ENCODE measurements around the gene DTYMK. TPM values are rescaled to one million over a fixed set of nuclear protein-coding genes. Genes with fewer than 3 reads are reported as not detected.
"Not testable (repeated sequence)": the region's sequence is repeated elsewhere in the genome, so short reads cannot be mapped to it uniquely, and the experiment has no call there.

The DTYMK gene, protein sequence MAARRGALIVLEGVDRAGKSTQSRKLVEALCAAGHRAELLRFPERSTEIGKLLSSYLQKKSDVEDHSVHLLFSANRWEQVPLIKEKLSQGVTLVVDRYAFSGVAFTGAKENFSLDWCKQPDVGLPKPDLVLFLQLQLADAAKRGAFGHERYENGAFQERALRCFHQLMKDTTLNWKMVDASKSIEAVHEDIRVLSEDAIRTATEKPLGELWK
- total RNA-seq, result 9.4 TPM
- long read RNA-seq, transcript DTYMK-201 (5 exons, 1,232 nt), result major isoform, 14 of 22 reads
- long read RNA-seq, partial matches to known transcripts, result 3 of 22 reads
- long read RNA-seq, other reads (novel, unspliced or antisense), result 2 of 22 reads

DNA sequence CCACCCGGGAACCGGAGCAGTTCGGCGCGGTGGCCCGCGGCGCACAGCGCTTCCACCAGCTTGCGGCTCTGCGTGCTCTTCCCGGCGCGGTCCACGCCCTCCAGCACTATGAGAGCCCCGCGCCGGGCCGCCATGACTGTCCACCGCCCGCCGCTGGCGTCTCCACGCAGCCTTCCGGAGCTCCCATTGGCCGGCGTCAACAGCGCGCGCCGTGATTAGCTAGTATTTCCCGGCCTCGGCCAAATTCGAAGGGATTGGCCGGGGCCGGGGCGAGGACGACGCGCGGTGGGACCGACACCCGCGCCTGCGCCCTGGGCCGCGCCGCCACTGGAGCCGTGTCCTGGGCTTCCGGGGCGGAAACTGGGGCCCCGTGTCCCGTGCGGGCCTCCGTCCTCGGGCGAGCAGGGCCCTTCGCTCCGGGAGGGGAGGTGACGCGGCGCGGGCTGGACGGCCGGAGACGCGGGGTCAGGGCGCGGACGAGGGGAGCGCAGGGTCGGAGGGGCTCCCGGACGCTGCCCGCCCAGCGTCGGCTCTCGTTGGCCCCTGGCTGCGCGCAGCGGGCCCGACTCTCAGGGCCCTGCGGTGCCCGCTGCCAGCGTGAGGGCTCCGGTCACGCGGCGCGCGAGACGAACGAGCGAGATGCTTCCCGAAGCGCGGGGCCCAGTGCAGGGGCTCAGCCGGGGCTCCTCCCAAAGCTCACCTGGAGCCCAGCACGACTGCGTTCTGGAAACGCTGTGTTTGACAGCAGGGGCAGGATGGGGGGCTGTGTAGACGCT lies at the start of gene DTYMK:
DTYMK (minus strand) TSS at position 166 of the 776 bp plus-strand sequence; CDS start at position 134, 32 bp downstream.
- ATAC-seq (ENCODE audit: poor library complexity), result peak; percentile 99
- intact Hi-C loops (cut with DNase I), result no loop called here
- DNase-seq, result peak; percentile 98

- no peak for ATAC-seq (ENCODE audit: poor library complexity)
- intact Hi-C loops (cut with DNase I), result loop anchor here (5.0 kb wide), 1 partner anchor 141 kb away; no protein-coding TSS in a partner anchor
- no peak for DNase-seq
Measured at GRCh38 chr2:241736111-241736510, 49.5 kb upstream of the DTYMK start.

DNA sequence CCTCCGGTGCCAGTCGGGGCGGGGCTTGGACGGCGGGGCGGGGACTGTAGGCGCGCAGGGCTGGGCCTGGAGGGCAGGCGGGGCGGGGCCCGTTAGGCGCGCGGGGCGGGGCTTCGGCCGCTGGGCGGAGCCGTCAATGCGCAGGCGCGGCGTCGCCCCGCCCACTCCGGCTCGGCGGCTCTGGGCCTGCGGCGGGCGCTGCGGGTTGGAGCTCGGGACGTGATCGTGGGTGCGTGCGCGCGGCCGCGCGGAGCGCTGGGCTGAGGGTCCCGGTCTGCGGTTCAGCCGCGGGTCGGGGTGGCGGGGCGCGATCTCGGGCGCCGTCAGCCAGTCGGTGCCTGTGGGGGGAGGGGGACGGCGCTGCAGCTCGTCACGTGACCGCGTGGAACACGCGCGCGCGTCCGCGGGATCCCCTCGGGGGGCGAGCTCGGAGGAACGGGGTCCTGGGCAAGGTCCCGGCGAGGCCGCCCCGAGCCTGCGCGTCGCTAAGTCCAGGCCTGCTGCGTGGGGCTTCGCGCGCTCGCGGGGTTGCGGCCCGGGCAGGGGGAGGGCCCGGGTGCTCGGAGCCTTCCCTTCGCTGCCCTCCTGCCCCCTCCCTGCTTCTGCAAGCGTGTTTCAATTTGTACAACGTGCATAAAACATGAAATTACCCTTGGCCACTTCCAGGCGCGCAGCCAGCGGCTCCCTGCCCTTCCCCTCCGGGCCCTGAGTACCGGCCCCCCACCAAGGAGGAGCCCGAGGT lies 48.0 kb upstream of the DTYMK start, which contains the start of gene D2HGDH:
D2HGDH (plus strand) TSS at position 164 of the 742 bp plus-strand sequence. CDS start 595 bp downstream, outside the sequence.
- intact Hi-C loops (cut with DNase I), result loop anchor here (5.0 kb wide), 1 partner anchor 143 kb away; no protein-coding TSS in a partner anchor
- peak; percentile 95 for ATAC-seq (ENCODE audit: poor library complexity)

GRCh38 chr2:241734208-241734466 lies 47.5 kb upstream of the DTYMK start:
- no peak for DNase-seq
- intact Hi-C loops (cut with DNase I), result no loop called here
- no peak for ATAC-seq (ENCODE audit: poor library complexity)

More for the DNA sequence above, 48.0 kb upstream of the DTYMK start, which contains the start of gene D2HGDH:
- DNase-seq, result peak; percentile 98

DNA sequence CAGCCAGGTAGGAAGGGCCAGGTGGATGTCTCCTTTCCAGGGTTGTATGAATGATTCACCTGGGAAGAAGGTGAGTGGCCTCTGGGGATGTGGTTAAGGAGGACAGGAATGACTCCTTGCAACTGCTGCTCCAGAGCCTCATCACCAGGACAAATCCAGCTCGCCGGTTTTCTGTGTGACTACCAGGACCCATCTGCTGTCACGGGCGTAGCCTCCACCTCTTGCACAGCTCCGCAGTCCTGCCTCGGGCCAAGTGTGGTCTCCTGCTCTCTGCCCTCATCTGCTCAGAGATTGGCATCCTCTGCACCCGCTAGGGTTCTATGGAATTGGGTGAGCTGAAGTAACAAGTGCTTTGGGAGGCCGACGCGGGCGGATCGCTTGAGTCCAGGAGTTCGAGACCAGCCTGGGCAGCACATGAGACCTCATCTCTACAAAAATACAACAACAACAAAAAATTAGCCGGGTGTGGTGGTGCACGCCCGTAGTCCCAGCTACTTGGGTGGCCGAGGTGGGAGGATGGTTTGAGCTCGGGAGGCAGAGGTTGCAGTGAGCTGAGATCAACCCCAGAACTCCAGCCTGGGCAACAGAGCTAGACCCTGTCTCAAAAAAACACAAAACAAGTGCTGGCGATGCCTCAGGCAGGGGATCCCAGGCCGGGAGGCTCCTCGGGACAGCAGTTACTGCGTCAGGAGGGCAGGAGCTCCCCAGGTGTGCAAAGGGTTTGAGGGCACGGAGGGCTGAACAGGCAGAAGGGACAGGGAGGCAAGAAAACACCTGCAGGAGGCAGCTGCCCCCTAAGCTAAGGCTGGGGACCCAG lies 47.0 kb upstream of the DTYMK start:
- DNase-seq, result peak; percentile 40
- no peak for ATAC-seq (ENCODE audit: poor library complexity)
- intact Hi-C loops (cut with DNase I), result no loop called here

DNA sequence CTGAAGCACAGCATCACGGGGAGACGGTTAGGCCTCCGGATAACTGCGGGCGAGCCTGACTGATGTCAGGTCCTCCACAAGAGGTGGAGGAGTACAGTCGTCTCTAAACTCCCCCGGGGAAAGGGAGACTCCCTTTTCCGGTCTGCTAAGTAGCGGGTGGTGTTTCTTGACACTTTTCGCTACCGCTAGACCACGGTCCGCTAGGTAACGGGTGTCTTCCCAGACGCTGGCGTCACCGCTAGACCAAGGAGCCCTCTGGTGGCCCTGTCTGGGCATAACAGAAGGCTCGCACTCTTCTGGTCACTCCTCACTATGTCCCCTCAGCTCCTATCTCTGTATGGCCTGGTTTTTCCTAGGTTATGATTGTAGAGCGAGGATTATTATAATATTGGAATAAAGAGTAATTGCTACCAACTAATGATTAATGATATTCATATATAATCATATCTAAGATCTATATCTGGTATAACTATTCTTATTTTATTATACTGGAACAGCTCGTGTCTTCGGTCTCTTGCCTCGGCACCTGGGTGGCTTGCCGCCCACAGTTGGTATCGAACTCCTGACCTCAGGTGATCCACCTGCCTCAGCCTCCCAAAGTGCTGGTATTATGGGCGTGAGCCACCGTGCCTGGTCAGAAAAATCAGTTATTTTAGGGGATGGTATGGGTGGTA lies 46.0 kb upstream of the DTYMK start:
- DNase-seq, result peak; percentile 86
- intact Hi-C loops (cut with DNase I); ATAC-seq (ENCODE audit: poor library complexity): not testable (repeated sequence)

DNA sequence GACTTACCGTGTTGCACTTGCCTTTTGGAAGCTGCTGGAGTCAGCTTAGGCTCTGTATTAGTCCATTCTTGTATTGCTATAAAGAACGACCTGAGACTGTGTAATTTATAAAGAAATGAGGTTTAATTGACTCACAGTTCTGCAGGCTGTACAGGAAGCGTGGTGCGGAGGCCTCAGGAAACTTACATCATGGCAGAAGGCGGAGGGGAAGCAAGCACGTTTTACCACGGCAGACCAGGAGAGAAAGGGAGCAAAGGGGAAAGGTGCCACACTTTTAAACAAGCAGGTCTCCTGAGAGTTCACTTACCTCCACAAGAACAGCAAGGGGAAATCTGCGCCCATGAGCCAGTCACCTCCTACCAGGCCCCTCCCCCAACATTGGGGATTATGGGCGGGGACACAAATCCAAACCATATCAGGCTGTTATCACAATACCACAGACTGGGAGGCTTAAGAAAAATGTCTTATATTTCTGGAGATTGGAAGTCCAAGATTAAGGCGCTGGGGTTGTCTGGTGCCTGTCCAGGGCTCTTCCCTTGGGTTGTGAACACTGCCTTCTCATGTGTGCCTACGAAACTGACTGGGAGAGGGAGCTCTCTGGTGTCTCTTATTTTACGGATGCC lies 44.2 kb upstream of the DTYMK start:
- DNase-seq (peak; percentile 23), ATAC-seq (ENCODE audit: poor library complexity) (no peak)
- intact Hi-C loops (cut with DNase I), result no loop called here

- ATAC-seq (ENCODE audit: poor library complexity), result no peak
- intact Hi-C loops (cut with DNase I), result no loop called here
- no peak for DNase-seq
Measured at GRCh38 chr2:241729868-241730267, 43.3 kb upstream of the DTYMK start.

DNA sequence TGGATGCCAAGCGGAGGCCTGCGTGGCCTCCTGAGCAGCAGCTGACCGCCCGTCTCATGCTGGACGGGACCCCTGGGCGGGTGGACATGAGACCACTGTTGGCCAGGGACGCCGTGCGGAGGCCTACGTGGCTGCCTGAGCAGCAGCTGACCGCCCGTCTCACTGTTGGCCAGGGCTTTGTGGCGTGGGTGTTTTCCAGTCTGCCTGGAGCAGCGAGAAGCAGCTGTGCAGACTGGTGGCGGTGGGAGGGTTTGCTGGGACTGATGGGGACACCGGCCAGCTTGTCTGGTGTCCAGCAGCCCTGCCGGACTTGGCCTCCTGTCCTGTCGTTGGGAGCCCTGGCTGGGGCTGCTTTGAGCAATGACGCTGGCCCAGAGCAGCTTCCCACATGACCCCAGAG lies 42.0 kb upstream of the DTYMK start:
- intact Hi-C loops (cut with DNase I), result no loop called here
- DNase-seq (peak; percentile 86), ATAC-seq (ENCODE audit: poor library complexity) (peak; percentile 85)

DNA sequence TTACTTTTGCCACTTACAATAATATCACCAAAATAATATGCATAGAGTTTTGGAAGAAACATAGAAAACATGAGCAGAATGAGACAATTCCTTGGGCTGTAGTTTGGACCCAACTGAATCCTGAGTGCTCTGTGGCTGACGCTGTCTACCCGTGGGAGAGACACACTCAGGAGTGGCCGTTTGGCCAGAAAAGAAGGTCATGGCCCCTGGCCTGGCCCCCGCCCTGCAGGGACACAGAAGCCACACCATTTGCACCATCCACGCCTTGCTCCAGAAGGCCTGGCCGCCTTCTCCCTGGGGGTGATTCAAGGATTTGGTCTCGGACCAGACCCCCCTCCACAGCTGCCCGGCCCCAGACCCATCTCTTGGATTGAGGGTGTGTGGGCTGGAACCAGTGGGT lies 41.4 kb upstream of the DTYMK start:
- DNase-seq (no peak), ATAC-seq (ENCODE audit: poor library complexity) (peak; percentile 45)
- intact Hi-C loops (cut with DNase I), result no loop called here

DNA sequence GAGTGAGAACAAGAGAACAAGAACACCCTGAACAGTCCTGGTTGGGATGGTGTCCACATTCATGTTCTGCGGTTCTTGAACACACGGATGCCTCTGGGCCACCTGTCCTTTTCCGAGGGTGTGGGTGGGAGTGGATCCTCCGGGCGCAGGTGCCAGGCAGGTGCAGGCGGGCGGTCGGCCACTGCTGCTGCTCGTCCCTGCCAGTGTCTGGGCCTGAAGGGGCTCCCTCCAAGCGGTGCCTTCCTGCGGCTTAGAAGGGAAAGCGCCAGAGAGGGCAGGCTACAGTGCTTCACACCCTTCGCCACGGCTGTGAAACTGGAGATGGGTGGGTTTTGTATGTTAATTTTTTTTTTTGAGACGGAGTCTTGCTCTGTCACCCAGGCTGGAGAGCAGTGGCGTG lies 39.8 kb upstream of the DTYMK start:
- DNase-seq, result no peak
- intact Hi-C loops (cut with DNase I), result no loop called here
- no peak for ATAC-seq (ENCODE audit: poor library complexity)

- intact Hi-C loops (cut with DNase I), result no loop called here
- DNase-seq (no peak), ATAC-seq (ENCODE audit: poor library complexity) (no peak)
Measured at GRCh38 chr2:241724975-241725870, 38.6 kb upstream of the DTYMK start.

- intact Hi-C loops (cut with DNase I), result no loop called here
- DNase-seq, result no peak
- ATAC-seq (ENCODE audit: poor library complexity), result no peak
Measured at GRCh38 chr2:241724259-241724974, 37.8 kb upstream of the DTYMK start.

DNA sequence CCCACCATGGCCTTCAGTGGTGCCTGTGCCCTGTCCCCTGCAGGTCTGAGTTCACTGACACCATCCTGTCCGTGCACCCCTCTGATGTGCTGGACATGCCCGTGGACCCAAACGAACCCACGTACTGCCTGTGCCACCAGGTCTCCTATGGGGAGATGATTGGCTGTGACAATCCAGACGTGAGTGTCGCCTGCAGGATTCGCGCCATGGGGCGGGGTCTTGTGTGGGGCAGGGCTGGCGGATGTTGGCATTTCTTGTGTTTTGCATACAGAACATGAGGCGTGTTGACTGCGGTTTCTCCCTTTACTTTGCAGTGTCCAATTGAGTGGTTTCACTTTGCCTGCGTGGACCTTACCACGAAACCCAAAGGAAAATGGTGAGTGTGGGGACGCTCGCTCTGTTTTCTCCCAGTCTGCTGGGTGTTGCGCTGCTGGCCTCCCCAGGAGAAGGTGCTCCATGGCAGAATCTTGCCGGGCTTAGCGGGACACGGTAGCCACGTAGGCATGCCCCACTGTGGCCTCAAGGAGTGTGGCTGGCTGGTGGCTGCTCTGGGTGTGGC lies 36.4 kb upstream of the DTYMK start:
- intact Hi-C loops (cut with DNase I), result no loop called here
- no peak for ATAC-seq (ENCODE audit: poor library complexity)
- DNase-seq, result no peak

GRCh38 chr2:241721852-241722251 lies 35.2 kb upstream of the DTYMK start:
- ATAC-seq (ENCODE audit: poor library complexity) (no peak), DNase-seq (no peak)
- intact Hi-C loops (cut with DNase I), result no loop called here

DNA sequence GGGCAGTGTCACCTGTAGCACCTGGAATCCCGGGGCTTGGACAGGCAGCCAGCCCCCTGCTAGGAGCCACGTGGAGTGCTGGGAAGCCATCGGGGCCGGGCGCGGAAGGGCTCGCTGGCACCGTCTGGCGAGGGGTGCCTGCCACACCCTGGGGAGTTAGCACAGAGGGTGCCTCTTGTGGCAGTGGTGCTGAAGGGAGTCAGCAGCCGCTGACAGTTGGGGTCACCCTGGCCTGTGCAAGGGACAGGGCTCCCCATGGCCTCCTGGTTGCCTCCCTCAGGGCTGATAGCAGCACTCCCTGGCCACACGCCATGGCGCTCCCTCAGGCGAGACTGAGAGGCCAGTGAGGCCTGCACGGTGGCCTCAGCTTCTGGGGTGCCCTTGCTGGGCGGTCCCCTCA lies 33.9 kb upstream of the DTYMK start:
- no peak for ATAC-seq (ENCODE audit: poor library complexity)
- DNase-seq, result no peak
- intact Hi-C loops (cut with DNase I), result no loop called here

Measured in Right ventricle myocardium superior (tissue), 1 donor.